Osteoblast (primary cell): ENCODE data around the gene ZNF8. TPM values are rescaled to one million over a fixed set of nuclear protein-coding genes. Genes with fewer than 3 reads are reported as not detected.

ENCODE experiments used
- DNase-seq: peaks from one replicate; pipeline ENCODE4 v3.0.0; 2011; ENCODE audit warnings: low spot score, mixed read lengths; ENCODE audit not compliant: insufficient read length; ENCODE audit errors: missing footprints
- H2AFZ ChIP-seq: 2 replicates; pipeline ENCODE4 v1.6.0; 2011; ENCODE audit warnings: mild to moderate bottlenecking, low read length
- H3K27ac ChIP-seq: 2 replicates; pipeline ENCODE4 v1.5.1; 2011; ENCODE audit warnings: mild to moderate bottlenecking, low read depth, low read length, moderate library complexity
- H3K27me3 ChIP-seq: 2 replicates; pipeline ENCODE4 v1.6.0; 2012; ENCODE audit warnings: mild to moderate bottlenecking, control low read depth, inconsistent platforms, low read length, moderate library complexity; ENCODE audit not compliant: insufficient read depth
- H3K36me3 ChIP-seq: 2 replicates; pipeline ENCODE4 v1.5.1; 2011; ENCODE audit warnings: mild to moderate bottlenecking, low read length, control low read depth, moderate library complexity; ENCODE audit not compliant: insufficient read depth
- H3K4me1 ChIP-seq: 2 replicates; pipeline ENCODE4 v1.5.1; 2011; ENCODE audit warnings: mild to moderate bottlenecking, low read length, control low read depth, moderate library complexity; ENCODE audit not compliant: insufficient read depth
- H3K4me2 ChIP-seq: 2 replicates; pipeline ENCODE4 v1.6.0; 2011; ENCODE audit warnings: mild to moderate bottlenecking, low read length; ENCODE audit not compliant: insufficient read depth
- H3K4me3 ChIP-seq: fragments of 200-600 bp; sonication (generic); 3 replicates; pipeline ENCODE4 v1.5.1; 2012; ENCODE audit warnings: mild to moderate bottlenecking, low read length, inconsistent platforms; ENCODE audit not compliant: insufficient read depth
- H3K79me2 ChIP-seq: 2 replicates; pipeline ENCODE4 v1.6.0; 2012; ENCODE audit warnings: mild to moderate bottlenecking, low read length, control low read depth, inconsistent platforms; ENCODE audit not compliant: insufficient read depth
- H3K9me3 ChIP-seq: 2 replicates; pipeline ENCODE4 v1.5.1; 2011; ENCODE audit warnings: low read depth, low read length, control low read depth
- H4K20me1 ChIP-seq: 2 replicates; pipeline ENCODE4 v1.6.0; 2012; ENCODE audit warnings: mild to moderate bottlenecking, low read length, control low read depth; ENCODE audit not compliant: insufficient read depth
- CTCF ChIP-seq: IDR thresholded peaks from 2 replicates; pipeline ENCODE4 v1.5.1; 2011; ENCODE audit warnings: mild to moderate bottlenecking, low read depth, low read length, moderate library complexity; ENCODE audit errors: extremely low read depth
- total RNA-seq: library from RNA; depleted of rRNA; stranded (reverse); fragments of >200 nt; gene quantifications from 2 replicates; pipeline ENCODE4 v1.2.3, GENCODE V29; 2012

ZNF8 gene
- total RNA-seq, 1 donor, result 8.7 TPM

GRCh38 chr19:58318297-58318696 is 39.5 kb downstream of the ZNF8 start:
- no peaks in the 10 kb centered on the region for H3K9me3 ChIP-seq
- H3K4me1 ChIP-seq, result no peaks in the 10 kb centered on the region
- no peak overlapping the region for H2AFZ ChIP-seq
- no peak overlapping the region for H3K4me2 ChIP-seq
- H4K20me1 ChIP-seq, result peaks cover 43% of the 10 kb centered on the region
- DNase-seq, result no peak
- H3K27ac ChIP-seq, result no peak overlapping the region
- H3K4me3 ChIP-seq, result no peak overlapping the region
- no peaks in the 10 kb centered on the region for H3K79me2 ChIP-seq
- no peaks in the 10 kb centered on the region for H3K27me3 ChIP-seq
- TF ChIP-seq CTCF, result no peak
- peaks cover 14% of the 10 kb centered on the region for H3K36me3 ChIP-seq

GRCh38 chr19:58319241-58319640 is 40.5 kb downstream of the ZNF8 start:
- Histone ChIP-seq H4K20me1 (peaks cover 43% of the 10 kb centered on the region), H3K27ac (no peak overlapping the region), H3K36me3 (peaks cover 10% of the 10 kb centered on the region), H2AFZ (no peak overlapping the region), H3K79me2 (peaks cover 4% of the 10 kb centered on the region), H3K4me2 (no peak overlapping the region), H3K4me1 (no peaks in the 10 kb centered on the region), H3K9me3 (no peaks in the 10 kb centered on the region), H3K27me3 (no peaks in the 10 kb centered on the region), H3K4me3 (no peak overlapping the region)
- DNase-seq, result no peak
- no peak for TF ChIP-seq CTCF

GRCh38 chr19:58325311-58326022 is 46.7 kb downstream of the ZNF8 start:
- Histone ChIP-seq H3K79me2 (peaks cover 47% of the 10 kb centered on the region), H3K27me3 (no peaks in the 10 kb centered on the region), H3K4me1 (peaks cover 20% of the 10 kb centered on the region), H3K9me3 (no peaks in the 10 kb centered on the region), H3K36me3 (no peaks in the 10 kb centered on the region), H3K4me2 (peak overlapping the region; percentile 82), H4K20me1 (peaks cover 7% of the 10 kb centered on the region), H3K27ac (peak overlapping the region; percentile 48), H2AFZ (no peak overlapping the region), H3K4me3 (peak overlapping the region; percentile 91)
- no peak for DNase-seq
- TF ChIP-seq CTCF, result no peak

- H2AFZ ChIP-seq, result peak overlapping the region; percentile 98
- peak overlapping the region; percentile 88 for H3K27ac ChIP-seq
- H3K36me3 ChIP-seq, result no peaks in the 10 kb centered on the region
- peaks cover 47% of the 10 kb centered on the region for H3K79me2 ChIP-seq
- H4K20me1 ChIP-seq, result peaks cover 7% of the 10 kb centered on the region
- peak overlapping the region; percentile 82 for H3K4me2 ChIP-seq
- DNase-seq, result no peak
- no peaks in the 10 kb centered on the region for H3K27me3 ChIP-seq
- no peak for TF ChIP-seq CTCF
- peak overlapping the region; percentile 91 for H3K4me3 ChIP-seq
- no peaks in the 10 kb centered on the region for H3K9me3 ChIP-seq
- peaks cover 20% of the 10 kb centered on the region for H3K4me1 ChIP-seq
Measured at GRCh38 chr19:58326501-58326913, 47.8 kb downstream of the ZNF8 start.
